ENCODE measurements around the gene CDCA3.

Gene CDCA3

GRCh38 chr12:6807170-6807569 is 43.9 kb downstream of the CDCA3 start:
- no peak for TF ChIP-seq GATA3 (IDR thresholded peaks at IDR 0.05; ENCODE audit: low read depth, low read length)
- no peak for TF ChIP-seq GATA2 (IDR thresholded peaks at IDR 0.05; ENCODE audit: low read depth, low read length)

GRCh38 chr12:6799147-6799546 is 51.9 kb downstream of the CDCA3 start:
- no peak for TF ChIP-seq GATA3 (IDR thresholded peaks at IDR 0.05; ENCODE audit: low read depth, low read length)
- no peak for TF ChIP-seq GATA2 (IDR thresholded peaks at IDR 0.05; ENCODE audit: low read depth, low read length)

All from SH-SY5Y (cell line).